Measurements from ENCODE around the gene PLEKHG5.
A peak's percentile ranks its signal among the peaks of the same experiment; 100 is the strongest.

PLEKHG5 gene

GRCh38 chr1:6489383-6489765 lies 2.1 kb downstream of the PLEKHG5 start:
- TF ChIP-seq POLR2A (IDR thresholded peaks at IDR 0.05; ENCODE audit: extremely low read depth, insufficient read length) (no peak), MYC (IDR thresholded peaks at IDR 0.05; ENCODE audit: low read depth, low read length) (no peak), CTCF (IDR thresholded peaks at IDR 0.05; ENCODE audit: low read depth, low read length) (no peak), MAX (IDR thresholded peaks at IDR 0.05; ENCODE audit: low read depth, low read length) (no peak)
- no peak for DNase-seq (ENCODE audit: low read depth)
- peak overlapping the region; percentile 28 for H3K4me3 ChIP-seq (ENCODE audit: low read depth, low read length)

GRCh38 chr1:6488602-6489382 lies 2.7 kb downstream of the PLEKHG5 start:
- TF ChIP-seq POLR2A (IDR thresholded peaks at IDR 0.05; ENCODE audit: extremely low read depth, insufficient read length): no peak
- TF ChIP-seq MAX (IDR thresholded peaks at IDR 0.05; ENCODE audit: low read depth, low read length): no peak
- TF ChIP-seq CTCF (IDR thresholded peaks at IDR 0.05; ENCODE audit: low read depth, low read length): no peak
- TF ChIP-seq MYC (IDR thresholded peaks at IDR 0.05; ENCODE audit: low read depth, low read length): no peak

GRCh38 chr1:6487804-6488484 lies 3.5 kb downstream of the PLEKHG5 start:
- H3K4me3 ChIP-seq (ENCODE audit: low read depth, low read length): no peak overlapping the region

More at GRCh38 chr1:6488602-6489382, 2.7 kb downstream of the PLEKHG5 start:
- H3K4me3 ChIP-seq (ENCODE audit: low read depth, low read length): no peak overlapping the region
- no peak for DNase-seq (ENCODE audit: low read depth)

GRCh38 chr1:6486433-6487011 lies 4.9 kb downstream of the PLEKHG5 start:
- no peak overlapping the region for H3K4me3 ChIP-seq (ENCODE audit: low read depth, low read length)
- TF ChIP-seq CTCF (IDR thresholded peaks at IDR 0.05; ENCODE audit: low read depth, low read length) (peak; percentile 92), MAX (IDR thresholded peaks at IDR 0.05; ENCODE audit: low read depth, low read length) (peak; percentile 51; the same call in 1 of the 2 replicates), POLR2A (IDR thresholded peaks at IDR 0.05; ENCODE audit: extremely low read depth, insufficient read length) (no peak), MYC (IDR thresholded peaks at IDR 0.05; ENCODE audit: low read depth, low read length) (peak; percentile 14; the same call in 1 of the 2 replicates)
- DNase-seq (ENCODE audit: low read depth): peak; percentile 85

More at GRCh38 chr1:6487804-6488484, 3.5 kb downstream of the PLEKHG5 start:
- DNase-seq (ENCODE audit: low read depth): no peak
- TF ChIP-seq MYC (IDR thresholded peaks at IDR 0.05; ENCODE audit: low read depth, low read length): no peak
- no peak for TF ChIP-seq MAX (IDR thresholded peaks at IDR 0.05; ENCODE audit: low read depth, low read length)
- no peak for TF ChIP-seq CTCF (IDR thresholded peaks at IDR 0.05; ENCODE audit: low read depth, low read length)

GRCh38 chr1:6485168-6486101 lies 6.0 kb downstream of the PLEKHG5 start:
- DNase-seq (ENCODE audit: low read depth): no peak
- no peak for TF ChIP-seq MAX (IDR thresholded peaks at IDR 0.05; ENCODE audit: low read depth, low read length)
- no peak overlapping the region for H3K4me3 ChIP-seq (ENCODE audit: low read depth, low read length)

All from NB4 (cell line).